ENCODE results near the gene GPR146. TPM values are rescaled to one million over a fixed set of nuclear protein-coding genes. Genes with fewer than 3 reads are reported as not detected.

GPR146 gene
- total and polyA plus RNA-seq, 9 of the 15 experiments (the other 6 are each of a cell fraction or from before 2014, with no cell fraction given) = 0.22 to 3.6 (median 0.64) TPM; not detected in 2

DNA sequence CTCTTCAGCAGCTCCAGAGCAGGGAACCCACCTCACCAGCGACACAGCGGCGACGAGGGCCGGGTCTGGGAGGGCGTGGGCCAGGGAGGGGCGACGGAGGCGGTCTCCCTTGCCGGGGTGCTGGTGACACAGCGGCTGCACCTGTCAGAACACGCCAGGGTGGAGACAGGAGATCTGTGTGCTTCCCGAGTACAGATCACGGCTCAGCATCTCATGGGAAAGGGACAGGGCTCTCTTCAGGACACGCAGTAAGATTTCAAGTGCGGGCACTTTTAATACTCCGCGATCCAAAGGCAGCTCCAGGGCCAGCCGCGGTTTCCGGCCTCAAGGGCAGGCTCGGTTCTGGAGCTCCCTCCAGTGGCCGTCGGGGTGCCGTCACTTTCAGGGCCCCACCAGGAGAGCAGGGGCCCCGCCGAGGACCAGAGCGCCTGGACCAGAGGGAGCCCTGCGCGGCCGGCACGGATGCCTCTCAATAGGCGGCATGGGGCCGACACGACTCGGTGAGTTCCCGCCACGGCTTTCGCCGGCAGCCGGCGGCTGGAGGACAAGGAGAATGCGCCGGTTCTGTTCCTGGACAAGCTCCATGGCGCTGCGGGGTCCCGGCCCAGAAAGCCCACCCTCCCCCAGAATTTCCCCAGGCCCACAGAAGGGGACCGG lies 21.4 kb downstream of the GPR146 start (continued):
- TF ChIP-seq TFE3 (CRISPR knock-in tag; IDR thresholded peaks at IDR 0.05) (no peak), RBM22 (IDR thresholded peaks at IDR 0.05; ENCODE audit: low read depth, low read length, poor library complexity, severe bottlenecking) (peak; percentile 33), ZNF146 (CRISPR knock-in tag; IDR thresholded peaks at IDR 0.05; ENCODE audit: unreplicated experiment) (no peak), CHD2 (IDR thresholded peaks at IDR 0.05; ENCODE audit: low read depth, low read length) (no peak), ZNF639 (CRISPR knock-in tag; conservative IDR thresholded peaks at IDR 0.05 in 1 of 2, IDR thresholded peaks at IDR 0.05 in 1 of 2) (no peak), ATF7 (IDR thresholded peaks at IDR 0.05) (0 out of 2 replicates have a peak, but pooled peaks have one; percentile 35), FOS (IDR thresholded peaks at IDR 0.05; ENCODE audit: extremely low read depth, insufficient read length) (no peak), GMEB1 (CRISPR knock-in tag; IDR thresholded peaks at IDR 0.05) (no peak), NRF1 (conservative IDR thresholded peaks at IDR 0.05 in 1 of 2, IDR thresholded peaks at IDR 0.05 in 1 of 2) (peak in 1 of 2 experiments; percentile 24; a peak in 1 of 4 replicates), TFAM (CRISPR knock-in tag; conservative IDR thresholded peaks at IDR 0.05) (no peak), ZNF311 (CRISPR knock-in tag; IDR thresholded peaks at IDR 0.05) (no peak), ETV1 (tag; conservative IDR thresholded peaks at IDR 0.05; ENCODE audit: low read depth) (peak; percentile 98), NR2F6 (CRISPR knock-in tag; IDR thresholded peaks at IDR 0.05) (no peak), MEF2D (tag; conservative IDR thresholded peaks at IDR 0.05; ENCODE audit: low read depth) (no peak), MCM2 (IDR thresholded peaks at IDR 0.05; ENCODE audit: low read depth) (no peak), NCOR1 (IDR thresholded peaks at IDR 0.05) (no peak), ZNF449 (CRISPR knock-in tag; IDR thresholded peaks at IDR 0.05) (no peak), ZNF3 (CRISPR knock-in tag; IDR thresholded peaks at IDR 0.05) (no peak), ZNF695 (CRISPR knock-in tag; IDR thresholded peaks at IDR 0.05) (no peak), SOX6 (IDR thresholded peaks at IDR 0.05) (peak; percentile 9; the same call in 1 of the 2 replicates)
- TF ChIP-seq, protein P1, sequence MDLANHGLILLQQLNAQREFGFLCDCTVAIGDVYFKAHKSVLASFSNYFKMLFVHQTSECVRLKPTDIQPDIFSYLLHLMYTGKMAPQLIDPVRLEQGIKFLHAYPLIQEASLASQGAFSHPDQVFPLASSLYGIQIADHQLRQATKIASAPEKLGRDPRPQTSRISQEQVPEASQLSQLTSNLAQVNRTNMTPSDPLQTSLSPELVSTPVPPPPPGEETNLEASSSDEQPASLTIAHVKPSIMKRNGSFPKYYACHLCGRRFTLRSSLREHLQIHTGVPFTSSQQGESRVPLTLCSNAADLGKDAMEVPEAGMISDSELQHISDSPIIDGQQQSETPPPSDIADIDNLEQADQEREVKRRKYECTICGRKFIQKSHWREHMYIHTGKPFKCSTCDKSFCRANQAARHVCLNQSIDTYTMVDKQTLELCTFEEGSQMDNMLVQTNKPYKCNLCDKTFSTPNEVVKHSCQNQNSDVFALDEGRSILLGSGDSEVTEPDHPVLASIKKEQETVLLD (IDR thresholded peaks at IDR 0.05) = no peak
